MM.1S (cell line): ENCODE measurements around the gene TBC1D2.

ENCODE experiments used
- DNase-seq: peaks from one replicate; pipeline ENCODE4 v3.0.0-alpha.2; 2015
- H2AFZ ChIP-seq: fragments of 300-600 bp; sonication (generic); 2 replicates; pipeline ENCODE4 v1.6.0; 2016; ENCODE audit warnings: antibody characterized with exemption, low read length
- H3F3A ChIP-seq: fragments of 300-600 bp; sonication (generic); 2 replicates; pipeline ENCODE4 v1.6.1; 2016; ENCODE audit warnings: mild to moderate bottlenecking, antibody characterized with exemption, low read length, moderate library complexity, mixed read lengths; ENCODE audit not compliant: insufficient read depth
- H3K27ac ChIP-seq: fragments of 300-600 bp; sonication (generic); 2 replicates; pipeline ENCODE4 v1.5.1; 2016; ENCODE audit warnings: mild to moderate bottlenecking, low read length
- H3K27me3 ChIP-seq: fragments of 300-600 bp; sonication (generic); replicated peaks from 2 replicates; pipeline ENCODE4 v1.6.0; 2016; ENCODE audit warnings: low read length; ENCODE audit not compliant: insufficient read depth
- H3K36me3 ChIP-seq: fragments of 300-600 bp; sonication (generic); replicated peaks from 2 replicates; pipeline ENCODE4 v1.6.1; 2016; ENCODE audit warnings: mild to moderate bottlenecking, low read length, mixed read lengths; ENCODE audit not compliant: insufficient read depth
- H3K4me1 ChIP-seq: fragments of 300-600 bp; sonication (generic); 2 replicates; pipeline ENCODE4 v1.6.1; 2016; ENCODE audit warnings: low read length, mixed read lengths
- H3K4me2 ChIP-seq: fragments of 300-600 bp; sonication (generic); 2 replicates; pipeline ENCODE4 v1.6.0; 2016; ENCODE audit warnings: low read depth, low read length
- H3K4me3 ChIP-seq: fragments of 300-600 bp; sonication (generic); 2 replicates; pipeline ENCODE4 v1.5.1; 2016; ENCODE audit warnings: low read length, mixed read lengths
- H3K79me2 ChIP-seq: fragments of 300-600 bp; sonication (generic); 2 replicates; pipeline ENCODE4 v1.6.1; 2016; ENCODE audit warnings: mixed run types, low read length, mixed read lengths
- H3K9ac ChIP-seq: fragments of 300-600 bp; sonication (generic); 2 replicates; pipeline ENCODE4 v1.6.1; 2016; ENCODE audit warnings: low read length, mixed read lengths
- H3K9me2 ChIP-seq: fragments of 300-600 bp; sonication (generic); replicated peaks from 2 replicates; pipeline ENCODE4 v1.6.1; 2016; ENCODE audit warnings: mild to moderate bottlenecking, low read length, mixed read lengths; ENCODE audit not compliant: insufficient read depth
- H3K9me3 ChIP-seq: fragments of 300-600 bp; sonication (generic); replicated peaks from 2 replicates; pipeline ENCODE4 v1.6.1; 2016; ENCODE audit warnings: mild to moderate bottlenecking, low read length, mixed read lengths; ENCODE audit not compliant: insufficient read depth
- H4K20me1 ChIP-seq: fragments of 300-600 bp; sonication (generic); 2 replicates; pipeline ENCODE4 v1.6.1; 2016; ENCODE audit warnings: mild to moderate bottlenecking, low read length, moderate library complexity, mixed read lengths; ENCODE audit not compliant: insufficient read depth
- EZH2 ChIP-seq: fragments of 300-600 bp; sonication (generic); optimal IDR thresholded peaks from 2 replicates; pipeline ENCODE3; 2017; ENCODE audit warnings: low read depth, mild to moderate bottlenecking, antibody characterized with exemption, low read length, mixed read lengths
- EZH2phosphoT487 ChIP-seq: fragments of 300-600 bp; sonication (generic); IDR thresholded peaks from 2 replicates; pipeline ENCODE4 v1.6.1; 2018; ENCODE audit warnings: antibody characterized with exemption, low read length
- TF ChIP-seq, protein P1 (sequence below): fragments of 300-600 bp; sonication (generic); IDR thresholded peaks from 2 replicates; pipeline ENCODE4 v1.5.1; 2016; ENCODE audit warnings: antibody characterized with exemption, low read length, mixed read lengths

The TBC1D2 gene

DNA sequence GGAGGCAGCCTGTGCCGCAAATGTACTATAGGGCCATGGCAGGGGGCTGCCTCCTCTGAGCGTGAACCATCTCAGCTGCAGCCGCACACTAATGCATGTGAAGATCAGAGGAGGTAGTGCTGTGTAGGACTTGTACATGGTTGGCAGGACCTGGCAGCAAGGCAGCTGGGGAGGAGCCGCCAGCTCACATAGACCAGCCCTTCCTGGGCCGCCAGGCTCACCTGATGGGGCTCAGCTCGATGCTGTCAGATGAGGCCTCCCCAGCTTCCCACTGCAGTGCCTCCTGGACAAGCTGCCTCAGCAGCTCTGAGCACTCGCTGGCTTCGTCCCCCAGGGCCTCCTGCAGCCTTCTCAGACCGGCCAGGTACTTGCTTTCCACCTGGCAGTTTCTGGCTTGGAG is 45.0 kb downstream of the TBC1D2 start:
- Histone ChIP-seq H3K27ac (no peak overlapping the region), H3K27me3 (no peaks in the 10 kb centered on the region; the same call in 1 of the 2 replicates), H3K36me3 (no peaks in the 10 kb centered on the region), H3F3A (no peaks in the 10 kb centered on the region), H3K4me1 (peaks cover 5% of the 10 kb centered on the region; the same call in 1 of the 2 replicates), H3K79me2 (no peaks in the 10 kb centered on the region), H3K9me3 (no peaks in the 10 kb centered on the region), H3K4me2 (no peak overlapping the region), H4K20me1 (no peaks in the 10 kb centered on the region), H3K9ac (no peak overlapping the region), H2AFZ (no peak overlapping the region), H3K9me2 (no peaks in the 10 kb centered on the region), H3K4me3 (no peak overlapping the region)
- no peak for TF ChIP-seq EZH2phosphoT487
- TF ChIP-seq, protein P1, sequence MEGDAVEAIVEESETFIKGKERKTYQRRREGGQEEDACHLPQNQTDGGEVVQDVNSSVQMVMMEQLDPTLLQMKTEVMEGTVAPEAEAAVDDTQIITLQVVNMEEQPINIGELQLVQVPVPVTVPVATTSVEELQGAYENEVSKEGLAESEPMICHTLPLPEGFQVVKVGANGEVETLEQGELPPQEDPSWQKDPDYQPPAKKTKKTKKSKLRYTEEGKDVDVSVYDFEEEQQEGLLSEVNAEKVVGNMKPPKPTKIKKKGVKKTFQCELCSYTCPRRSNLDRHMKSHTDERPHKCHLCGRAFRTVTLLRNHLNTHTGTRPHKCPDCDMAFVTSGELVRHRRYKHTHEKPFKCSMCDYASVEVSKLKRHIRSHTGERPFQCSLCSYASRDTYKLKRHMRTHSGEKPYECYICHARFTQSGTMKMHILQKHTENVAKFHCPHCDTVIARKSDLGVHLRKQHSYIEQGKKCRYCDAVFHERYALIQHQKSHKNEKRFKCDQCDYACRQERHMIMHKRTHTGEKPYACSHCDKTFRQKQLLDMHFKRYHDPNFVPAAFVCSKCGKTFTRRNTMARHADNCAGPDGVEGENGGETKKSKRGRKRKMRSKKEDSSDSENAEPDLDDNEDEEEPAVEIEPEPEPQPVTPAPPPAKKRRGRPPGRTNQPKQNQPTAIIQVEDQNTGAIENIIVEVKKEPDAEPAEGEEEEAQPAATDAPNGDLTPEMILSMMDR = no peak
- TF ChIP-seq EZH2 = no peak
- DNase-seq = no peak

DNA sequence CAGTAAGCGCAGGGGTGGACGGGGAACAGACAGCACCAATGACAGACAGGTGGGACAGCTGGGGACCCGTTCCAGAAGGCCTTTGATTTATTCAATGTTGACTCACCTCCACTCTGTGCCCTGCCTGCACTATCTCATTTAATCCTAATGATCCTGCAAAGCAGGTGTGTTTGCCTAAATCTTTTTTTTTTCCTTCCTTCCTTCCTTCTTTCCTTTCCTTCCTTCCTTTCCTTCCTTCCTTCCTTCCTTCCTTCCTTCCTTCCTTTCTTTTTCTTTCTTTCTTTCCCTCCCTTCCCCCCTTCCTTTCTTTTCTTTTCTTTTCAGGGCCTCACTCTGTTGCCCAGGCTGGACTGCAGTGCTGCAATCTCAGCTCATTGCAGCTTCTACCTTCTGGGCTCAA is 45.9 kb downstream of the TBC1D2 start:
- H3K9me3 ChIP-seq = no peaks in the 10 kb centered on the region
- H3K79me2 ChIP-seq = no peaks in the 10 kb centered on the region
- H2AFZ ChIP-seq = no peak overlapping the region
- peaks cover 5% of the 10 kb centered on the region; the same call in 1 of the 2 replicates for H3K4me1 ChIP-seq
- H3K27ac ChIP-seq = no peak overlapping the region
- no peak overlapping the region for H3K4me3 ChIP-seq
- H3K9ac ChIP-seq = no peak overlapping the region
- H3K9me2 ChIP-seq = no peaks in the 10 kb centered on the region
- no peaks in the 10 kb centered on the region for H3F3A ChIP-seq
- no peak overlapping the region for H3K4me2 ChIP-seq
- DNase-seq = no peak
- H3K36me3 ChIP-seq = no peaks in the 10 kb centered on the region
- no peaks in the 10 kb centered on the region for H4K20me1 ChIP-seq
- H3K27me3 ChIP-seq = no peaks in the 10 kb centered on the region; the same call in 1 of the 2 replicates
- TF ChIP-seq, protein P1 = no peak
- TF ChIP-seq EZH2phosphoT487 (no peak), EZH2 (no peak)

DNA sequence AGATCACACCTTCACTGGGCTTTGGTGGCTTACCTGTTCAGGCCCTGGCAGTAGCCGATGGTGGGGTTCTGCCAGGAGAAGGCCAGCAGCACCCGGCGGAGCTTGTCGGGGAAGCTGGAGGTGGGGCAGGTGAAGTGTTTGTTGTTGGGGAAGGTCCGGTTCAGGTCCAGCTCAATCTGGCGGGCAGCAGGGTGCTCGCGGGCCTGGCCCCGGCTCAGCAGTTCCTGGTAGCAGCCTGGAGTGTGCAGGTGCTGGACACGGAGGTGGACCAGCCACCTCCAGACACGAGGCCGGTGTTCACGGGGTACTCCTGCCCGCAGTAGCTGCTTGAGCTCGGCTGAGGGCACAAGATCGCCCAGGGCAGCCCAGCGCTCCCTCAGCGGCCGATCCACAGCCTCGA is 46.8 kb downstream of the TBC1D2 start:
- Histone ChIP-seq H3K9me2 (no peaks in the 10 kb centered on the region), H3K79me2 (no peaks in the 10 kb centered on the region), H3K27ac (no peak overlapping the region), H2AFZ (no peak overlapping the region), H3K36me3 (no peaks in the 10 kb centered on the region), H3K27me3 (no peaks in the 10 kb centered on the region; the same call in 1 of the 2 replicates), H3K9ac (no peak overlapping the region), H3K4me2 (no peak overlapping the region), H3K9me3 (no peaks in the 10 kb centered on the region), H3F3A (no peaks in the 10 kb centered on the region), H3K4me3 (no peak overlapping the region), H3K4me1 (peaks cover 5% of the 10 kb centered on the region; the same call in 1 of the 2 replicates), H4K20me1 (no peaks in the 10 kb centered on the region)
- TF ChIP-seq EZH2 (no peak), EZH2phosphoT487 (no peak)
- TF ChIP-seq, protein P1 = no peak
- no peak for DNase-seq

DNA sequence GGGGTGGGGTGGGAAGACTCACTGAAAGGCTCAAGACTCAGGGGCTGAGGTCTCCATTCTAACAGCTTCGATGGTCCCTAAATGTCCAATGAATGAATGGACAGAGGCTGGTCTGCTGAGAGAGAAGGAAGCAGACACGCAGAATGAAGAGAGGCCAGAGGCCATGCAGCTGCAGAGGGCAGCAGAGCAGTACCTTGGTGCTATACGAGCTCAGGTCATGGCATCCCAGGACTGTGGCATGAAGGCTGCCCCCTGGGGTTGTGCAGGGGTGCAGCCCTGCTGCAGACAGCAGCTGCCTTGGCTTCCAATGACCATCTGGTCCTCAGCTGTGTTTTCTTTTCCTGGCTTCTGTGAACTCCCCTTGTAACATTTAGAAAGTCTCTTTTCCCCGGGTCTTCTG is 47.8 kb downstream of the TBC1D2 start:
- no peak overlapping the region for H2AFZ ChIP-seq
- no peak overlapping the region for H3K4me2 ChIP-seq
- no peaks in the 10 kb centered on the region for H3K36me3 ChIP-seq
- no peaks in the 10 kb centered on the region for H3K79me2 ChIP-seq
- H3K4me1 ChIP-seq = peaks cover 5% of the 10 kb centered on the region; the same call in 1 of the 2 replicates
- no peak for DNase-seq
- H3F3A ChIP-seq = no peaks in the 10 kb centered on the region
- H4K20me1 ChIP-seq = no peaks in the 10 kb centered on the region
- no peaks in the 10 kb centered on the region for H3K9me2 ChIP-seq
- no peak overlapping the region for H3K4me3 ChIP-seq
- no peaks in the 10 kb centered on the region; the same call in 1 of the 2 replicates for H3K27me3 ChIP-seq
- no peak overlapping the region for H3K27ac ChIP-seq
- no peaks in the 10 kb centered on the region for H3K9me3 ChIP-seq
- no peak overlapping the region for H3K9ac ChIP-seq
- no peak for TF ChIP-seq EZH2
- TF ChIP-seq EZH2phosphoT487 = no peak
- TF ChIP-seq, protein P1 = no peak
